GM15510 (cell line): ENCODE measurements around the gene COBL.

Experiments used
- POLR2A ChIP-seq: IDR thresholded peaks from 3 replicates; pipeline ENCODE4 v1.6.1; 2011; ENCODE audit warnings: borderline replicate concordance; ENCODE audit not compliant: insufficient read length; ENCODE audit errors: extremely low read depth

COBL gene

GRCh38 chr7:51314726-51315125, 1.9 kb downstream of the COBL start:
- no peak for TF ChIP-seq POLR2A

GRCh38 chr7:51313738-51314425, 2.7 kb downstream of the COBL start:
- no peak for TF ChIP-seq POLR2A

- no peak for TF ChIP-seq POLR2A
Observed at GRCh38 chr7:51312951-51313737, 3.5 kb downstream of the COBL start.

GRCh38 chr7:51311166-51311565, 5.4 kb downstream of the COBL start:
- TF ChIP-seq POLR2A = no peak

- TF ChIP-seq POLR2A = no peak
Observed at GRCh38 chr7:51310131-51310583, 6.5 kb downstream of the COBL start.

- no peak for TF ChIP-seq POLR2A
Observed at GRCh38 chr7:51309361-51310130, 7.1 kb downstream of the COBL start.

GRCh38 chr7:51308696-51309095, 7.9 kb downstream of the COBL start:
- no peak for TF ChIP-seq POLR2A

- no peak for TF ChIP-seq POLR2A
Observed at GRCh38 chr7:51308265-51308664, 8.3 kb downstream of the COBL start.

- no peak for TF ChIP-seq POLR2A
Observed at GRCh38 chr7:51307651-51308210, 8.9 kb downstream of the COBL start.

- no peak for TF ChIP-seq POLR2A
Observed at GRCh38 chr7:51306761-51307160, 9.8 kb downstream of the COBL start.

GRCh38 chr7:51304729-51305128, 11.9 kb downstream of the COBL start:
- TF ChIP-seq POLR2A = no peak

GRCh38 chr7:51303142-51303525, 13.5 kb downstream of the COBL start:
- TF ChIP-seq POLR2A = no peak

- TF ChIP-seq POLR2A = no peak
Observed at GRCh38 chr7:51301806-51302205, 14.8 kb downstream of the COBL start.

GRCh38 chr7:51300762-51301674, 15.6 kb downstream of the COBL start:
- no peak for TF ChIP-seq POLR2A
